Hematopoietic multipotent progenitor cell treated with erythropoietin and hydrocortisone succinate and interleukin-3 and kit ligand, for 15 days (in vitro differentiated cells): ENCODE data around the gene CHI3L1.

Experiments
- DNase-seq: peaks from one replicate; pipeline ENCODE4 v3.0.0-alpha.2; 2015; ENCODE audit warnings: low spot score

Gene CHI3L1

GRCh38 chr1:203206129-203206687 lies 19.7 kb upstream of the CHI3L1 start:
- no peak for DNase-seq

GRCh38 chr1:203204756-203205155 lies 18.3 kb upstream of the CHI3L1 start:
- no peak for DNase-seq

GRCh38 chr1:203202431-203203245 lies 16.1 kb upstream of the CHI3L1 start:
- no peak for DNase-seq

GRCh38 chr1:203201516-203202205 lies 15.2 kb upstream of the CHI3L1 start:
- DNase-seq, result no peak

GRCh38 chr1:203200916-203201315 lies 14.4 kb upstream of the CHI3L1 start:
- DNase-seq, result no peak

- no peak for DNase-seq
Observed at GRCh38 chr1:203199816-203200571, 13.5 kb upstream of the CHI3L1 start.

- no peak for DNase-seq
Observed at GRCh38 chr1:203199481-203199815, 12.9 kb upstream of the CHI3L1 start.

- DNase-seq, result no peak
Observed at GRCh38 chr1:203199002-203199401, 12.5 kb upstream of the CHI3L1 start.

- DNase-seq, result no peak
Observed at GRCh38 chr1:203197625-203198024, 11.1 kb upstream of the CHI3L1 start.

GRCh38 chr1:203196371-203196770 lies 9.9 kb upstream of the CHI3L1 start:
- DNase-seq, result no peak

- DNase-seq, result no peak
Observed at GRCh38 chr1:203190949-203191348, 4.4 kb upstream of the CHI3L1 start.

GRCh38 chr1:203189951-203190352 lies 3.4 kb upstream of the CHI3L1 start:
- DNase-seq, result no peak

GRCh38 chr1:203188686-203189232 lies 2.3 kb upstream of the CHI3L1 start:
- DNase-seq, result no peak

GRCh38 chr1:203187689-203188264 lies 1.3 kb upstream of the CHI3L1 start:
- no peak for DNase-seq

GRCh38 chr1:203187304-203187685 lies 791 bp upstream of the CHI3L1 start:
- no peak for DNase-seq

- DNase-seq, result no peak
Observed at GRCh38 chr1:203186091-203186445, 436 bp downstream of the CHI3L1 start.

GRCh38 chr1:203185585-203185984 lies 919 bp downstream of the CHI3L1 start:
- no peak for DNase-seq

GRCh38 chr1:203185061-203185461 lies 1.4 kb downstream of the CHI3L1 start:
- no peak for DNase-seq

- DNase-seq, result no peak
Observed at GRCh38 chr1:203184467-203184866, 2.0 kb downstream of the CHI3L1 start.

- no peak for DNase-seq
Observed at GRCh38 chr1:203183828-203184227, 2.7 kb downstream of the CHI3L1 start.

GRCh38 chr1:203182387-203182953 lies 4.0 kb downstream of the CHI3L1 start:
- no peak for DNase-seq
